HG03025 (cell line): ENCODE measurements around the gene TTC4.

Experiments used
- ATAC-seq: cut with Tn5 transposase; IDR thresholded peaks from one replicate; pipeline ENCODE4 v1.9.1; 2021; ENCODE audit warnings: mild to moderate bottlenecking, moderate library complexity; ENCODE audit not compliant: unreplicated experiment, low FRiP score

Gene TTC4

GRCh38 chr1:54701996-54702395 is 13.7 kb upstream of the TTC4 start:
- ATAC-seq: no peak

- no peak for ATAC-seq
These were observed 12.2 kb upstream of the TTC4 start for GRCh38 chr1:54703471-54703870.

- ATAC-seq: no peak
These were observed 10.5 kb upstream of the TTC4 start for GRCh38 chr1:54705153-54705552.

- ATAC-seq: no peak
These were observed 9.2 kb upstream of the TTC4 start for GRCh38 chr1:54706419-54706818.

GRCh38 chr1:54708385-54708784 is 7.3 kb upstream of the TTC4 start:
- no peak for ATAC-seq

- no peak for ATAC-seq
These were observed 5.9 kb upstream of the TTC4 start for GRCh38 chr1:54709547-54710292.

- no peak for ATAC-seq
These were observed 5.2 kb upstream of the TTC4 start for GRCh38 chr1:54710434-54710833.

- no peak for ATAC-seq
These were observed 4.8 kb upstream of the TTC4 start for GRCh38 chr1:54710841-54711240.

- ATAC-seq: no peak
These were observed 4.1 kb upstream of the TTC4 start for GRCh38 chr1:54711536-54711935.

- ATAC-seq: no peak
These were observed 674 bp upstream of the TTC4 start for GRCh38 chr1:54714881-54715492.

- peak; percentile 4 for ATAC-seq
These were observed 812 bp downstream of the TTC4 start for GRCh38 chr1:54716299-54717047.

- no peak for ATAC-seq
These were observed 6.1 kb downstream of the TTC4 start for GRCh38 chr1:54721719-54722118.

GRCh38 chr1:54723985-54724384 is 8.3 kb downstream of the TTC4 start:
- no peak for ATAC-seq

GRCh38 chr1:54724771-54725170 is 9.1 kb downstream of the TTC4 start:
- ATAC-seq: no peak

GRCh38 chr1:54728027-54728426 is 12.4 kb downstream of the TTC4 start:
- no peak for ATAC-seq

- ATAC-seq: no peak
These were observed 21.0 kb downstream of the TTC4 start for GRCh38 chr1:54736685-54737084.

GRCh38 chr1:54738244-54738643 is 22.6 kb downstream of the TTC4 start:
- no peak for ATAC-seq

- ATAC-seq: no peak
These were observed 25.9 kb downstream of the TTC4 start for GRCh38 chr1:54741531-54741930.

GRCh38 chr1:54742282-54742681 is 26.6 kb downstream of the TTC4 start:
- no peak for ATAC-seq

GRCh38 chr1:54743416-54744226 is 28.0 kb downstream of the TTC4 start:
- ATAC-seq: no peak

- no peak for ATAC-seq
These were observed 29.0 kb downstream of the TTC4 start for GRCh38 chr1:54744696-54745095.
